GM06990 (cell line): Measurements from ENCODE around the gene SLAMF8.

Experiments used
- DNase-seq: peaks from one replicate; pipeline ENCODE4 v3.0.0-alpha.2; 2011; ENCODE audit not compliant: insufficient read length; ENCODE audit errors: extremely low read depth
- H3K27me3 ChIP-seq: replicated peaks from 2 replicates; pipeline ENCODE4 v1.6.0; 2011; ENCODE audit warnings: low read length; ENCODE audit not compliant: control insufficient read depth, insufficient read depth
- H3K36me3 ChIP-seq: 2 replicates; pipeline ENCODE4 v1.5.1; 2011; ENCODE audit warnings: low read length; ENCODE audit not compliant: control insufficient read depth, insufficient read depth
- H3K4me3 ChIP-seq: replicated peaks from 2 replicates; pipeline ENCODE4 v1.5.1; 2011; ENCODE audit warnings: low read depth, mild to moderate bottlenecking, control low read depth, low read length
- TF ChIP-seq, protein P1 (sequence below): IDR thresholded peaks from 2 replicates; pipeline ENCODE4 v1.5.1; 2011; ENCODE audit warnings: low read length, control low read depth, mild to moderate bottlenecking, inconsistent platforms; ENCODE audit not compliant: insufficient read depth, poor library complexity, severe bottlenecking

SLAMF8 gene

DNA sequence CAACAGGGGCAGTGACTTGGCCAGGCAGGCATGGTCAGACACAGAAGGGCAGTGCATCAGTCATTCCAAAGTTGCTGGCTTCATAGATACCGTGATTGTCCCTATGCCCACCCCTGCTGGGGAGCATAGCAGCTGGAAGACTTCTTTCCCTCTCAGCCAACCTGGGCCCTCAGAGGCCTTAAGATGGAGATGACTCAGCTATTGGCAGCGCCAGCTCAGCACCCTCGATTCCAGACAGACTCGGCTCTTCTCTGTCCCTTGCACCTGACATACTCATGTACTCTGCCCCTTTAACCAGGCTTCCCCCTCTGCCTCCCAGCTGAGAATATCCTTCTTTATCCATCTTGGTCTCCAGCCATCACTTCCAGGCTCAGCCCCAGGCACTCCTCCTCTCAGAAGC, 16.8 kb downstream of the SLAMF8 start:
- DNase-seq, result no peak
- no peaks in the 10 kb centered on the region for H3K36me3 ChIP-seq
- H3K4me3 ChIP-seq, result no peak overlapping the region
- TF ChIP-seq, protein P1, sequence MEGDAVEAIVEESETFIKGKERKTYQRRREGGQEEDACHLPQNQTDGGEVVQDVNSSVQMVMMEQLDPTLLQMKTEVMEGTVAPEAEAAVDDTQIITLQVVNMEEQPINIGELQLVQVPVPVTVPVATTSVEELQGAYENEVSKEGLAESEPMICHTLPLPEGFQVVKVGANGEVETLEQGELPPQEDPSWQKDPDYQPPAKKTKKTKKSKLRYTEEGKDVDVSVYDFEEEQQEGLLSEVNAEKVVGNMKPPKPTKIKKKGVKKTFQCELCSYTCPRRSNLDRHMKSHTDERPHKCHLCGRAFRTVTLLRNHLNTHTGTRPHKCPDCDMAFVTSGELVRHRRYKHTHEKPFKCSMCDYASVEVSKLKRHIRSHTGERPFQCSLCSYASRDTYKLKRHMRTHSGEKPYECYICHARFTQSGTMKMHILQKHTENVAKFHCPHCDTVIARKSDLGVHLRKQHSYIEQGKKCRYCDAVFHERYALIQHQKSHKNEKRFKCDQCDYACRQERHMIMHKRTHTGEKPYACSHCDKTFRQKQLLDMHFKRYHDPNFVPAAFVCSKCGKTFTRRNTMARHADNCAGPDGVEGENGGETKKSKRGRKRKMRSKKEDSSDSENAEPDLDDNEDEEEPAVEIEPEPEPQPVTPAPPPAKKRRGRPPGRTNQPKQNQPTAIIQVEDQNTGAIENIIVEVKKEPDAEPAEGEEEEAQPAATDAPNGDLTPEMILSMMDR, result no peak
- H3K27me3 ChIP-seq, result no peaks in the 10 kb centered on the region; the same call in 1 of the 2 replicates

GRCh38 chr1:159845751-159846629, 19.3 kb downstream of the SLAMF8 start:
- TF ChIP-seq, protein P1, result no peak
- H3K4me3 ChIP-seq, result no peak overlapping the region
- no peaks in the 10 kb centered on the region for H3K36me3 ChIP-seq
- H3K27me3 ChIP-seq, result no peaks in the 10 kb centered on the region; the same call in 1 of the 2 replicates
- DNase-seq, result no peak

DNA sequence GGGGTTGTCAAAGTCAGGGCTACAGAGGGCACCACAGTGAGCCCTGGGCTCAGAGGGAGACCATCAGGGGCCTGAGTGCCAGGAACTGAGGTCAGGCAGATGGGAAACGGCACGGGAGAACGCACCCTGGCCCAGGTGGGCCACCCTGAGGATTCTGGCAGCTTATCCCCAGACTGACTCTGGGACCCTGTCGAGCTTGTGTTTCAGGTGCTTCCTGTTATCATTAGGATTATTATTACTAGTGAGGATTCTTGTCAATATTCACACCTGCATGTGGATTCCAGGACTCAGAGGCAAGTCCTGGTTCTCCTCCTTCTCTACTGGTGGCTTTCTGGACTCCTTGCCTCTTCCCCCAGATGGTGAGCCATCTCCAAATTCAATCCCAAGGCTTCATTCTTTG, 20.6 kb downstream of the SLAMF8 start:
- DNase-seq, result no peak
- Histone ChIP-seq H3K36me3 (no peaks in the 10 kb centered on the region), H3K27me3 (no peaks in the 10 kb centered on the region; the same call in 1 of the 2 replicates), H3K4me3 (no peak overlapping the region)
- TF ChIP-seq, protein P1, result no peak

DNA sequence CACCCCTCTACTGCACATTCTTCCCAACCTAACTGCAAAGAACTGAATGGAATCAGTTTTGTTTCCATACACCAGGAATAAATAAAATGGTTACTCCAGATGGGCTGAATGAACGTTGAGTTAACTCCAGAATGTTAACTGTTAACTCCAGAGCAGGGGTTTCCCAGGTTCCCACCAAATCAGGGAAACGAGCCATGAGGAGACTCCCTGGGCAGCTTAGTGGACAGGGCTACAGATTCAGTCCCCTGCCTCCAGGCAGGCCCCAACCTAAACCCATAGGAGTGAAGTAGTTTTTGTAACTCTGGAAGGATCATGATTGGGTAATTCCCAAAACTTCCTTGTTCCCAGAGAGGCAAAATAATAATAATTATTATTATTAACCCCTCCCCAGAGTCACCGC, 21.7 kb downstream of the SLAMF8 start:
- no peak for DNase-seq
- H3K4me3 ChIP-seq, result no peak overlapping the region

GRCh38 chr1:159849626-159850366, 23.1 kb downstream of the SLAMF8 start:
- H3K27me3 ChIP-seq, result no peaks in the 10 kb centered on the region; the same call in 1 of the 2 replicates
- TF ChIP-seq, protein P1, result no peak

More for the DNA sequence above, 21.7 kb downstream of the SLAMF8 start:
- Histone ChIP-seq H3K36me3 (no peaks in the 10 kb centered on the region), H3K27me3 (no peaks in the 10 kb centered on the region; the same call in 1 of the 2 replicates)
- TF ChIP-seq, protein P1, result no peak

More at GRCh38 chr1:159849626-159850366, 23.1 kb downstream of the SLAMF8 start:
- DNase-seq, result no peak
- Histone ChIP-seq H3K36me3 (no peaks in the 10 kb centered on the region), H3K4me3 (no peak overlapping the region)
